HepG2 (cell line): ENCODE data around the gene ANKRD11. TPM values are rescaled to one million over a fixed set of nuclear protein-coding genes. Genes with fewer than 3 reads are reported as not detected.

Source experiments
- CC2D1A ChIP-seq: sonication (generic); formaldehyde crosslinking; IDR thresholded peaks from 2 replicates; pipeline ENCODE4 v1.8.1; 2023; ENCODE audit warnings: mild to moderate bottlenecking, missing genetic modification reagents
- E2F2 ChIP-seq: sonication (generic); formaldehyde crosslinking; IDR thresholded peaks from 2 replicates; pipeline ENCODE4 v1.4.0; 2020; ENCODE audit warnings: missing genetic modification reagents, borderline replicate concordance
- IRF9 ChIP-seq: sonication (generic); formaldehyde crosslinking; IDR thresholded peaks from 2 replicates; pipeline ENCODE4 v1.8.0; 2022; ENCODE audit warnings: missing genetic modification reagents, mild to moderate bottlenecking, borderline replicate concordance
- ISL2 ChIP-seq: sonication (generic); formaldehyde crosslinking; IDR thresholded peaks from 2 replicates; pipeline ENCODE4 v1.5.0; 2020; ENCODE audit warnings: missing genetic modification reagents
- TBX2 ChIP-seq: sonication (generic); formaldehyde crosslinking; IDR thresholded peaks from 2 replicates; pipeline ENCODE4 v1.5.0; 2020; ENCODE audit warnings: missing genetic modification reagents, mild to moderate bottlenecking, borderline replicate concordance
- TRAFD1 ChIP-seq: sonication (generic); formaldehyde crosslinking; IDR thresholded peaks from 2 replicates; pipeline ENCODE4 v1.5.1; 2020; ENCODE audit warnings: missing genetic modification reagents, mild to moderate bottlenecking, borderline replicate concordance
- ZFP90 ChIP-seq: sonication (generic); formaldehyde crosslinking; IDR thresholded peaks from 2 replicates; pipeline ENCODE4 v1.8.0; 2022; ENCODE audit warnings: missing genetic modification reagents, mild to moderate bottlenecking, inconsistent platforms, borderline replicate concordance
- ZNF790 ChIP-seq: sonication (generic); formaldehyde crosslinking; IDR thresholded peaks from 2 replicates; pipeline ENCODE4 v1.8.0; 2022; ENCODE audit warnings: missing genetic modification reagents, mild to moderate bottlenecking, borderline replicate concordance
- ZNF839 ChIP-seq: sonication (generic); formaldehyde crosslinking; IDR thresholded peaks from 2 replicates; pipeline ENCODE4 v1.4.0; 2020; ENCODE audit warnings: missing genetic modification reagents, mild to moderate bottlenecking, borderline replicate concordance
- ZUFSP ChIP-seq: sonication (generic); formaldehyde crosslinking; IDR thresholded peaks from 2 replicates; pipeline ENCODE4 v1.9.0; 2021; ENCODE audit warnings: missing genetic modification reagents, mild to moderate bottlenecking, borderline replicate concordance
- polyA plus RNA-seq, 8 experiments: library from polyadenylated mRNA; depleted of rRNA in 3 of 8; stranded (reverse) in 7 of 8; unstranded in 1 of 8; fragments of >200 nt; fragmentation: Illumina TruSeq in 4 of 8; extraction: Trizol in 4 of 8; gene quantifications; 2 replicates each; pipeline versions ENCODE4 v1.2.1 to v1.2.3, GENCODE V29; 2011 to 2016; ENCODE audit warnings: low read depth in 4 of 8, missing spikeins in 1 of 8, mixed read lengths in 1 of 8; ENCODE audit not compliant: insufficient read depth in 1 of 8
- total RNA-seq, 5 experiments: library from RNA; depleted of rRNA; stranded (reverse); fragments of >200 nt; fragmentation: Illumina TruSeq; extraction: Trizol; gene quantifications; 2 replicates each; pipeline ENCODE4 v1.2.3, GENCODE V29; 2016; ENCODE audit warnings: low read depth in 1 of 5
- TF ChIP-seq, protein P1 (sequence below): sonication (generic); formaldehyde crosslinking; IDR thresholded peaks from 2 replicates; pipeline ENCODE4 v1.4.0; 2020; ENCODE audit warnings: missing genetic modification reagents
- TF ChIP-seq, protein P2 (sequence below), 2 experiments: sonication (generic) in 1 of 2; formaldehyde crosslinking in 1 of 2; IDR thresholded peaks; 2 replicates each; pipeline versions ENCODE4 v1.6.1 to v1.9.0; 2014 to 2022; ENCODE audit warnings: antibody characterized with exemption in 1 of 2, borderline replicate concordance in 1 of 2, inconsistent platforms in 1 of 2, low read depth in 1 of 2, missing genetic modification reagents in 1 of 2
- TF ChIP-seq, protein P3 (sequence below): sonication (generic); formaldehyde crosslinking; IDR thresholded peaks from 2 replicates; pipeline ENCODE4 v1.4.0; 2020; ENCODE audit warnings: missing genetic modification reagents

Gene ANKRD11
- total and polyA plus RNA-seq, 2 of the 13 experiments (the other 11 are each of a cell fraction or from before 2014, with no cell fraction given) = 21.4 to 38.4 TPM

- no peak for TF ChIP-seq IRF9 (CRISPR knock-in tag)
- TF ChIP-seq ZNF839 = no peak
- 0 out of 2 replicates have a peak, but pooled peaks have one; percentile 42 for TF ChIP-seq ZFP90 (CRISPR knock-in tag)
- TF ChIP-seq, protein P1, sequence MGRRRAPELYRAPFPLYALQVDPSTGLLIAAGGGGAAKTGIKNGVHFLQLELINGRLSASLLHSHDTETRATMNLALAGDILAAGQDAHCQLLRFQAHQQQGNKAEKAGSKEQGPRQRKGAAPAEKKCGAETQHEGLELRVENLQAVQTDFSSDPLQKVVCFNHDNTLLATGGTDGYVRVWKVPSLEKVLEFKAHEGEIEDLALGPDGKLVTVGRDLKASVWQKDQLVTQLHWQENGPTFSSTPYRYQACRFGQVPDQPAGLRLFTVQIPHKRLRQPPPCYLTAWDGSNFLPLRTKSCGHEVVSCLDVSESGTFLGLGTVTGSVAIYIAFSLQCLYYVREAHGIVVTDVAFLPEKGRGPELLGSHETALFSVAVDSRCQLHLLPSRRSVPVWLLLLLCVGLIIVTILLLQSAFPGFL (CRISPR knock-in tag) = no peak
- TF ChIP-seq, protein P2, sequence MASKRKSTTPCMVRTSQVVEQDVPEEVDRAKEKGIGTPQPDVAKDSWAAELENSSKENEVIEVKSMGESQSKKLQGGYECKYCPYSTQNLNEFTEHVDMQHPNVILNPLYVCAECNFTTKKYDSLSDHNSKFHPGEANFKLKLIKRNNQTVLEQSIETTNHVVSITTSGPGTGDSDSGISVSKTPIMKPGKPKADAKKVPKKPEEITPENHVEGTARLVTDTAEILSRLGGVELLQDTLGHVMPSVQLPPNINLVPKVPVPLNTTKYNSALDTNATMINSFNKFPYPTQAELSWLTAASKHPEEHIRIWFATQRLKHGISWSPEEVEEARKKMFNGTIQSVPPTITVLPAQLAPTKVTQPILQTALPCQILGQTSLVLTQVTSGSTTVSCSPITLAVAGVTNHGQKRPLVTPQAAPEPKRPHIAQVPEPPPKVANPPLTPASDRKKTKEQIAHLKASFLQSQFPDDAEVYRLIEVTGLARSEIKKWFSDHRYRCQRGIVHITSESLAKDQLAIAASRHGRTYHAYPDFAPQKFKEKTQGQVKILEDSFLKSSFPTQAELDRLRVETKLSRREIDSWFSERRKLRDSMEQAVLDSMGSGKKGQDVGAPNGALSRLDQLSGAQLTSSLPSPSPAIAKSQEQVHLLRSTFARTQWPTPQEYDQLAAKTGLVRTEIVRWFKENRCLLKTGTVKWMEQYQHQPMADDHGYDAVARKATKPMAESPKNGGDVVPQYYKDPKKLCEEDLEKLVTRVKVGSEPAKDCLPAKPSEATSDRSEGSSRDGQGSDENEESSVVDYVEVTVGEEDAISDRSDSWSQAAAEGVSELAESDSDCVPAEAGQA (IDR thresholded peaks at IDR 0.05; ENCODE audit: low read depth) = no peak
- TF ChIP-seq, protein P2 (CRISPR knock-in tag; IDR thresholded peaks at IDR 0.05; ENCODE audit: borderline replicate concordance) = no peak
- TF ChIP-seq ISL2 (CRISPR knock-in tag) = peak; percentile 52; the same call in 1 of the 2 replicates
- 0 out of 2 replicates have a peak, but pooled peaks have one; percentile 69 for TF ChIP-seq TBX2 (CRISPR knock-in tag)
- TF ChIP-seq, protein P3, sequence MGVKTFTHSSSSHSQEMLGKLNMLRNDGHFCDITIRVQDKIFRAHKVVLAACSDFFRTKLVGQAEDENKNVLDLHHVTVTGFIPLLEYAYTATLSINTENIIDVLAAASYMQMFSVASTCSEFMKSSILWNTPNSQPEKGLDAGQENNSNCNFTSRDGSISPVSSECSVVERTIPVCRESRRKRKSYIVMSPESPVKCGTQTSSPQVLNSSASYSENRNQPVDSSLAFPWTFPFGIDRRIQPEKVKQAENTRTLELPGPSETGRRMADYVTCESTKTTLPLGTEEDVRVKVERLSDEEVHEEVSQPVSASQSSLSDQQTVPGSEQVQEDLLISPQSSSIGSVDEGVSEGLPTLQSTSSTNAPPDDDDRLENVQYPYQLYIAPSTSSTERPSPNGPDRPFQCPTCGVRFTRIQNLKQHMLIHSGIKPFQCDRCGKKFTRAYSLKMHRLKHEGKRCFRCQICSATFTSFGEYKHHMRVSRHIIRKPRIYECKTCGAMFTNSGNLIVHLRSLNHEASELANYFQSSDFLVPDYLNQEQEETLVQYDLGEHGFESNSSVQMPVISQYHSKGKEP = no peak
- no peak for TF ChIP-seq ZUFSP (CRISPR knock-in tag)
- TF ChIP-seq CC2D1A = no peak
- TF ChIP-seq E2F2 (CRISPR knock-in tag) = no peak
- no peak for TF ChIP-seq ZNF790 (CRISPR knock-in tag)
- no peak for TF ChIP-seq TRAFD1 (CRISPR knock-in tag)
Observed at GRCh38 chr16:89338863-89339262, 151.5 kb downstream of the ANKRD11 start (continued).
